Measurements from ENCODE around the gene IDE. TPM values are rescaled to one million over a fixed set of nuclear protein-coding genes. Genes with fewer than 3 reads are reported as not detected.

Gene IDE
- total RNA-seq, 1 experiment from 2014 or later: 55.8 TPM

GRCh38 chr10:92478536-92478935 lies 95.4 kb downstream of the IDE start:
- ChIA-PET POLR2A (no interaction called here), RAD21 (ENCODE audit: low non-redundant PET in 1 of 2, low total read pairs in 2 of 2, uncharacterized antibody in 2 of 2, unreplicated experiment in 2 of 2) (no interaction called here), CTCF (no interaction called here)
- no TSS peak for BruUV-seq (replicated peaks)
- intact Hi-C loops (cut with micrococcal nuclease): no loop called here
- Histone ChIP-seq H3K4me2 (ENCODE audit: low read length) (no peak overlapping the region), H3K4me3 (replicated peaks in 1 of 2; ENCODE audit: low read depth in 1 of 2, low read length in 2 of 2) (no peak overlapping the region), H2AFZ (ENCODE audit: low read depth, low read length, poor library complexity, severe bottlenecking) (no peak overlapping the region), H3K27ac (ENCODE audit: low read depth, low read length) (no peak overlapping the region), H3K4me1 (ENCODE audit: control insufficient read depth in 1 of 2, insufficient read depth in 2 of 2, low read length in 2 of 2) (no peaks in the 10 kb centered on the region), H4K20me1 (ENCODE audit: insufficient read depth) (no peaks in the 10 kb centered on the region), H3K9ac (ENCODE audit: low read length) (no peak overlapping the region), H3K36me3 (ENCODE audit: control insufficient read depth in 1 of 2, insufficient read depth in 2 of 2, low read length in 2 of 2) (peaks cover 5 to 19% of the 10 kb centered on the region in 2 experiments; a peak in 2 of 4 replicates), H3K9me3 (ENCODE audit: control insufficient read depth in 1 of 2, insufficient read depth in 1 of 2, low read depth in 1 of 2, low read length in 2 of 2) (no peaks in the 10 kb centered on the region), H3K27me3 (ENCODE audit: insufficient read depth, low read length) (no peaks in the 10 kb centered on the region), H3K9me2 (ENCODE audit: insufficient read depth) (no peaks in the 10 kb centered on the region), H3K79me2 (ENCODE audit: insufficient read depth, low read length) (no peaks in the 10 kb centered on the region)
- ATAC-seq (no peak), DNase-seq (ENCODE audit: low read depth, low spot score) (no peak)
- TF ChIP-seq EZH2 (IDR thresholded peaks at IDR 0.05) (no peak), POLR2A (IDR thresholded peaks at IDR 0.05; ENCODE audit: borderline replicate concordance, extremely low read depth, insufficient read depth, insufficient read length) (no peak), ATF3 (IDR thresholded peaks at IDR 0.05) (no peak), SP1 (IDR thresholded peaks at IDR 0.05; ENCODE audit: low read depth) (no peak), REST (IDR thresholded peaks at IDR 0.05; ENCODE audit: low read depth) (no peak), CEBPB (IDR thresholded peaks at IDR 0.05; ENCODE audit: low read depth) (no peak)

- H3K36me3 ChIP-seq (ENCODE audit: control insufficient read depth in 1 of 2, insufficient read depth in 2 of 2, low read length in 2 of 2): peaks cover 6 to 17% of the 10 kb centered on the region in 2 experiments; a peak in 2 of 4 replicates
- H3K27me3 ChIP-seq (ENCODE audit: insufficient read depth, low read length): no peaks in the 10 kb centered on the region
- ChIA-PET RAD21 (ENCODE audit: low non-redundant PET in 1 of 2, low total read pairs in 2 of 2, uncharacterized antibody in 2 of 2, unreplicated experiment in 2 of 2) (no interaction called here), POLR2A (interaction anchor here (0.5 kb wide), 1 partner anchor 10 kb away, joined by 3 read pairs; no protein-coding TSS in a partner anchor), CTCF (no interaction called here)
- H3K9me3 ChIP-seq (ENCODE audit: control insufficient read depth in 1 of 2, insufficient read depth in 1 of 2, low read depth in 1 of 2, low read length in 2 of 2): no peaks in the 10 kb centered on the region
- H3K4me1 ChIP-seq (ENCODE audit: control insufficient read depth in 1 of 2, insufficient read depth in 2 of 2, low read length in 2 of 2): no peaks in the 10 kb centered on the region
- H3K4me3 ChIP-seq (replicated peaks in 1 of 2; ENCODE audit: low read depth in 1 of 2, low read length in 2 of 2): no peak overlapping the region
- no peak overlapping the region for H3K27ac ChIP-seq (ENCODE audit: low read depth, low read length)
- no peaks in the 10 kb centered on the region for H3K79me2 ChIP-seq (ENCODE audit: insufficient read depth, low read length)
- H4K20me1 ChIP-seq (ENCODE audit: insufficient read depth): no peaks in the 10 kb centered on the region
- intact Hi-C loops (cut with micrococcal nuclease): no loop called here
- ATAC-seq: no peak
- BruUV-seq (replicated peaks): no TSS peak
- TF ChIP-seq SRF (IDR thresholded peaks at IDR 0.05; ENCODE audit: low read depth): no peak
- TF ChIP-seq ATF3 (IDR thresholded peaks at IDR 0.05): no peak
- TF ChIP-seq EZH2phosphoT487 (IDR thresholded peaks at IDR 0.05; ENCODE audit: borderline replicate concordance): no peak
- no peak for TF ChIP-seq JUND (IDR thresholded peaks at IDR 0.05)
- no peak for DNase-seq (ENCODE audit: low read depth, low spot score)
- H3K9ac ChIP-seq (ENCODE audit: low read length): no peak overlapping the region
- no peak overlapping the region for H3K4me2 ChIP-seq (ENCODE audit: low read length)
- H2AFZ ChIP-seq (ENCODE audit: low read depth, low read length, poor library complexity, severe bottlenecking): no peak overlapping the region
- H3K9me2 ChIP-seq (ENCODE audit: insufficient read depth): no peaks in the 10 kb centered on the region
Measured at GRCh38 chr10:92475357-92475868, 98.5 kb downstream of the IDE start.
